Urothelium cell line (cell line): Measurements from ENCODE around the gene PTRH2.
"Not testable (repeated sequence)": the region's sequence is repeated elsewhere in the genome, so short reads cannot be mapped to it uniquely, and the experiment has no call there.

Experiments used
- DNase-seq: peaks from one replicate; pipeline ENCODE4 v3.0.0; 2011; ENCODE audit warnings: low spot score, mixed read lengths
- FAIRE-seq: peaks from 2 replicates; lab custom pipeline; 2011; peaks lifted over from hg19 to GRCh38; lab: Jason Lieb, UNC

PTRH2 gene

DNA sequence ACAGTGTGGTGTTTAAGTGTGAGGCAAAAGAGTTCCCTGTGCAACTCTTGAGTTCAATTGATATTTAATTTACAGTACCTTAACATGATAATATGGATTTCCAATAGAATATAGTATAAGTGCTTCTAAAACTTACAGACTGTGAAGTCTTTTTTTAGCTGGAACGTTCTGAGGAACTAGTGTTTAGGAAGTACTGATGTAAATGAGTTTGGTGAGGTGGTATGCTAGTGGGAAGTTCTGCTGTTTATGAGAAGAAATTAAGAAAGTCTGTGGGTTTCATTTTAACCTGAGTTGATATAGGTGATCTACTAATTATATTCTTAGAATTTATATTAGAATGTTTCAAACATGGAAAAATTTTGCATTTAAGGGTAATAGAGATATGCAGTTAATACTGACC is 32.0 kb downstream of the PTRH2 start:
- FAIRE-seq, result no peak
- DNase-seq, result no peak

DNA sequence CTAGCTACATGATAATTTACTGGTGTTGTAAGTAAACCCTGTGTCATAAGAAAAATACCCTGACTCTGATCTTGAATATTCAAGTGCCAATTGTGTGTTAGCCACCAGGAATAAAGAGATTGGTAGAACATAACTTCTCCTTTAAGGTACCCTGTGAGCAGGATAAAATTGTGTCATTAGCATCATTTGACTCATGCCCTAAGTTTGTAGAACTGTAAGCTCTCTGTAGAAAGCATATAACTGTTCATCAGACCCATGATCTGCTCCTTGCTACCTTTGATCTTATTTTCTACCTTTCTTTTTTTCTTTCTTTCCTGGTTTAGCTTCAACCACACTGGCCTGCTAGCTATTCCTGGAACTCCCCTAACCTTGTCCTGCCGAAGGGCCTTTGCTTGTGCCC is 35.8 kb downstream of the PTRH2 start:
- DNase-seq (no peak), FAIRE-seq (no peak)

DNA sequence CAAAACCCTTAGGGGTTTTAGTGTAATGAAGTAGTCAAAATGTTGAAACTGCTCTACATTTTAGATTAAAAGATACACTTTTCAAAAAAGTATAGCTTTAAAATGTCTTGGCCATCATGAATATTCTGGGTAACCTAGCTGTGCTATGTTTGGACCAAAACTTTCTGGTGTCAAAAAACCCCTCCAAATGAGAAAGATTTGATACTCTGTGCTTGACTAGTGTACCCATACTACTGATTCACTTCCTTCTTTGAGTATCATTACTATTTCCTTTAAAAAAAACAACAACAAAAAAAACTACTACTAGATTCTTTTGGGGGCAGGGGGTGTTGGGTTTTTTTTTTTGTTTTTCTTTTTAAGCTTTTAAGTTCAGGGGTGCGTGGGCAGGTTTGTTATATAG is 37.3 kb downstream of the PTRH2 start:
- no peak for DNase-seq

DNA sequence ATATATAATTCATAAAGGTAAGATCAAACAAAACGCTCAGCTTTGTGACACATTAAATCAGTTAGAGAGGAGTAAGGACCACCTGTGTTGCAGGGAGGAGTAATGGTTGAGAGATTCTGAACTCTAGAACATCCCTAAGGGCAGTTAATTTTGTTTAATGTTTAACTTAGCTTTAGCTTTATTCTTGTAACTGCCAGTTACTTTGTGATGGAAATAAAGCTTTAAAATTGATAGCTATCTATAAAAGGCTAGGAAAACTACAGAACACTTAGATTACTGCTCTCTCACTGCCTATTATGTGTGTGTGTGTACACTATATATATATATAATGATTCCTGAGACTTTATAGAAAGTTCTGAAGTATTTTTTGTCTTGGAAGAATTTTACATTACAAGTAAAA is 37.8 kb downstream of the PTRH2 start:
- no peak for DNase-seq
- FAIRE-seq, result no peak

More for the DNA sequence above, 37.3 kb downstream of the PTRH2 start:
- FAIRE-seq, result no peak

DNA sequence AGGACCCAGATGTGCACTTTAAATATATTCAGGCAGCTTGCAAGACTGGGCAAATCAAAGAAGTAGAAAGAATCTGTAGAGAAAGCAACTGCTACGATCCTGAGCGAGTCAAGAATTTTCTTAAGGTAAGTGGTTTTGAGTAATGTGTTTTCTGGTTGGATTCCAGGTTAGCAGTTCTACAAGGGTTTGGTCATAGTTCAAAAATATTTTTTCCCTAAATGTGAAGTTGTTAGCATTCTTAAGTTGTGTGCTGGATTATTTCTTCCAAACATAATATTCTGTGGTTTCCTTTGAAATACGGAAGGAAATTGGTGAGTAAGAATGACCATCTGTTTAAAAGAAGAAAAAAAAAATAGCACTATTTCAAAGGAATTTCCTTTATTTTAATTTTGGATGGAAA is 38.4 kb downstream of the PTRH2 start:
- DNase-seq, result peak; percentile 53
- FAIRE-seq, result no peak

DNA sequence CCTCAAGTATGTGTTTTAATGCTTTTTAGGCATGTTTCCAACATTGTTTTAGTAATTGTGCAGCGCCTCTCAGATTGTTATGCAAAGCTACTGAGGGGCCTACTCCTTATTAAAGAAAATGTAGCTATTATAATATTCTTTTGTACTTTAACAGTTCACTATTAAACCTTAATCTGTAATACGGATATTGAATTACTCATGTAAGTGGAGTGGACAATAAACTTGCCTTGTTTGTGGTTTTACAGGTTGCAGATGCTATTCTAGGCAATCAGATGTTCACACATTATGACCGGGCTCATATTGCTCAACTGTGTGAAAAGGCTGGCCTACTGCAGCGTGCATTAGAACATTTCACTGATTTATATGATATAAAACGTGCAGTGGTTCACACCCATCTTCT is 41.0 kb downstream of the PTRH2 start:
- DNase-seq, result no peak
- peak; percentile 69 for FAIRE-seq

DNA sequence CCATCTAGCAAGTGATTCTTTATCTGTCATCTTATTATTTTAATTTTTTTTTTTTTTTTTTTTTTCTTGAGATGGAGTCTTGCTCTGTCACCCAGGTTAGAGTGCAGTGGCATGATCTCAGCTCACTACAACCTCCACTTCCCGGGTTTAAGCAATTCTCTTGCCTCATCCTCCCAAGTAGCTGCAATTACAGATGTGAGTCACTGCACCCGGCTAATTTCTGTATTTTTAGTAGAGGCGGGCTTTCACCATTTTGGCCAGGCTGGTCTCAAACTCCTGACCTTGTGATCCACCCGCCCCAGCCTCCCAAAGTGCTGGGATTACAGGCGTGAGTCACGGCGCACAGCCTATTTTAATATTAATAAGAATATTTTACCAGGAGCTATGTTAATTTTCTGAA is 50.6 kb downstream of the PTRH2 start:
- DNase-seq, FAIRE-seq: not testable (repeated sequence)

DNA sequence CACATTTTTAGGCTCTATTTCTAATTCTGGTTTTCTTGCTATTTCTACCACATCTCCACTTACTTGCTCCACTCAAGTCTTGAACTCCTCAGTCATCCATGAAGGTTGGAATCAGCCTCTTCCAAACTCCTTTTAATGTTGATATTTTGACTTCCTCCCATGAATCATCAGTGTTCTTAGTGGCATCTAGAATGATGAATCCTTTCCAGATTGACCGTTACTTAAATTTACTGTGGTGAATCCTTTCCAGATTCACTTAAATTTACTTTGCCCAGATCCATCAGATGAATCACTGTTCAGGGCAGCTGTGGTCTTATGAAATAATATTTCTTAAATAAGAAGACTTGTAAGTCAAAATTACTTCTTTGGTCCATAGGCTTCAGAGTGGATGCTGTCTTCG is 55.1 kb downstream of the PTRH2 start:
- no peak for FAIRE-seq

DNA sequence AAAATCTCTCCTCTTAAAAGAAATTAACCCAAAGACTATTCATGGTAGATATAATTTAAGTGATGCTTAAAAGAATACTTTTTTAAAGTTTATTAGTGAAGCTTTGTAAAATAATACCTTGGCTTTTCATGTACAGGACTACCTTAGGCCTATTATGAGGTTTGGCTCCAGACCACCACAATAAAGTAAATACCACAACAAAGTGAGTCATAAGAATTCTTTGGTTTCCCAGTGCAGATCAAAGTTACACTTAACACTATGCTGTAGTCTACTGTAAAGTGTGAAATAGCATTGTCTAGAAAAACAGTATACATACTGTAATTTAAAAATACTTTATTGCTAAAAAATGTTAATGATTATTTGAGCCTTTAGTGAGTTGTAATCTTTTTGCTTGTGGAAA is 55.9 kb downstream of the PTRH2 start:
- DNase-seq, result peak; percentile 29
- no peak for FAIRE-seq

More for the DNA sequence above, 55.1 kb downstream of the PTRH2 start:
- DNase-seq, result no peak

DNA sequence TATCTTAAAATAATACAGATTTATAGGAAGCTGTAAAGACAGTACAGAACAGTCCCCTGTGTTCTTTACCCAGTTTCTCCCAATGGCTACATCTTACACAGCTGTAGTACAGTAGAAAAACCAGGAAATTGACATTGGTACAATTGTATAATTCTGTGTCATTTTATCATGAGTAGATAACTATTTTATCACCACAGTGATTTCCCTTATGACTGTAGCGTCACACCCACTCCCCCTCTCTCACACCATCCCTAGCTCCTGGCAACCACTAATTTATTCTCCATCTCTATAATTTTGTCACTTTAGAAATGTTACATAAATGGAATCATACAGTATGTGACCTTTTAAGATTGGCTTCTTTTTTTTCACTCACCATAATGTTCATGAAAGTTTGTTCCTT is 56.6 kb downstream of the PTRH2 start:
- DNase-seq, result no peak
- no peak for FAIRE-seq

DNA sequence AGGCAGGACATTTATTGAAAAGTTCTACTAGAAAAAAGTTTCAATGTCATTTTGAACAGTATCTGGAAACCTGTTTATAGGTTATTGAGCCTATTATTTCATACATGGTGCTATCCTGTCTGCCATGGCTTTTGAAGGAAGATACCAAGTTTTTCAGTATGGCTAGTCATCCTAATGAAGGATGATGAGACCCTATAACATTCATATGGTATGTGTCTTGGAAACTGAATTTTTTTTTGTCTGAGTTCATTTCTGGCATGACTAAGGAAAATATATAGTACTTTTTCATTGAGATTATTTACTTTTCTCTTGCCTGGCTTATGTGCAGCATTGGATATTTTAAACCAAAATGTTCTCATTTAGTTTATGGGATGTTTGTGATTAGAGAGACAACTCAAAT is 57.3 kb downstream of the PTRH2 start:
- DNase-seq (no peak), FAIRE-seq (no peak)
